Gastrocnemius medialis (tissue), 4 donors: ENCODE results near the gene HYAL3.

Source experiments
- POLR2A ChIP-seq, 2 donors: fragments of 450-650 bp; IDR thresholded peaks; one replicate each; pipeline ENCODE4 v1.6.1; 2017; ENCODE audit warnings: antibody characterized with exemption in 2 of 2, mild to moderate bottlenecking in 2 of 2, moderate library complexity in 2 of 2
- TF ChIP-seq, protein P1 (sequence below), 5 experiments: fragments of 450-650 bp in 3 of 5; fragments of 200-600 bp in 2 of 5; sonication (generic) in 2 of 5; IDR thresholded peaks in 4 of 5; conservative IDR thresholded peaks in 1 of 5; 1 replicate in 4 of 5; 2 replicates in 1 of 5; pipeline ENCODE4 v1.5.1; 2016 to 2019; ENCODE audit warnings: antibody characterized with exemption in 5 of 5, mild to moderate bottlenecking in 3 of 5, moderate library complexity in 3 of 5

DNA sequence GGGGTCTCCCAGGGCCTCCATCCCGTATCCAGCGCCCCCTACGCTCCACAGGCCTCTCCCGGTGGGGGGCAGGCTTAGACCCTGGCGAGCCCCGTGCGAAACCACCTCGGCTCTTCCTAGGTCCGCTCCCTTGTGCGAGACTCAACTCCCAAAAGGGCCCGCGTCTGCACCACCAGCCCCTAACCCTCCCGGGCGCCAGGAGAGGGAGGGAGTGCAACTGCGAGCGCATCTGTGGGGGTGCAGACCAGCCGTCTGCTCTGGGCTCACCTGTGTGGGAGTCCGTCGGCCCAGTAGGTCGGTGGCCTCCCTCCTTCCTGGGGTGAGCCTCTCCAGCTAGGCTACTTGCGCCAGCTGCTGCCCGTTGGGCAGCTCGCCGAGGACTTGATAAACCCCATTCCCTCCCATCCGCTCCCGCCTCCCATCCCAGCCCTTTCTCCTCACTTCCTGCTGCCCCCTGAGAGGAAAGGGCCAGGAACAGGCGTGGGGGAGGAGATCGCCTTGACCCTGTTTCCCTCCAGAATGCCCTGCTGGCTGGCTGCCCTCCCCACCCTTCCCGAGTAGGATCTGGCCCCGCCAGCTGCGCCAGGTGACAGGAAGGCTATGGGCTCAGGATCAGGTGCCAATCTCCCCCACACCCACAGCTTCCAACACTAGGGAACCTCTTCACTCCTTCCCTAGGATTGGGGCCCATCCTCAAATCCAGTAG, 23.3 kb upstream of the HYAL3 start, which contains the start of gene HYAL2:
- TF ChIP-seq, protein P1, sequence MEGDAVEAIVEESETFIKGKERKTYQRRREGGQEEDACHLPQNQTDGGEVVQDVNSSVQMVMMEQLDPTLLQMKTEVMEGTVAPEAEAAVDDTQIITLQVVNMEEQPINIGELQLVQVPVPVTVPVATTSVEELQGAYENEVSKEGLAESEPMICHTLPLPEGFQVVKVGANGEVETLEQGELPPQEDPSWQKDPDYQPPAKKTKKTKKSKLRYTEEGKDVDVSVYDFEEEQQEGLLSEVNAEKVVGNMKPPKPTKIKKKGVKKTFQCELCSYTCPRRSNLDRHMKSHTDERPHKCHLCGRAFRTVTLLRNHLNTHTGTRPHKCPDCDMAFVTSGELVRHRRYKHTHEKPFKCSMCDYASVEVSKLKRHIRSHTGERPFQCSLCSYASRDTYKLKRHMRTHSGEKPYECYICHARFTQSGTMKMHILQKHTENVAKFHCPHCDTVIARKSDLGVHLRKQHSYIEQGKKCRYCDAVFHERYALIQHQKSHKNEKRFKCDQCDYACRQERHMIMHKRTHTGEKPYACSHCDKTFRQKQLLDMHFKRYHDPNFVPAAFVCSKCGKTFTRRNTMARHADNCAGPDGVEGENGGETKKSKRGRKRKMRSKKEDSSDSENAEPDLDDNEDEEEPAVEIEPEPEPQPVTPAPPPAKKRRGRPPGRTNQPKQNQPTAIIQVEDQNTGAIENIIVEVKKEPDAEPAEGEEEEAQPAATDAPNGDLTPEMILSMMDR (IDR thresholded peaks at IDR 0.05 in 4 of 5, conservative IDR thresholded peaks at IDR 0.05 in 1 of 5): no peak
- TF ChIP-seq POLR2A (IDR thresholded peaks at IDR 0.05): peak in 1 of 2 donors; percentile 27
